SU-DHL-6 (cell line): Measurements from ENCODE around the gene DGLUCY.

Experiments used
- H2AFZ ChIP-seq: fragments of 200-600 bp; sonication (generic); 2 replicates; pipeline ENCODE4 v1.6.1; 2014; ENCODE audit warnings: low read depth, mild to moderate bottlenecking, moderate library complexity, mixed read lengths, antibody characterized with exemption, low read length; ENCODE audit not compliant: severe bottlenecking
- H3F3A ChIP-seq: fragments of 200-600 bp; shearing (Covaris generic); 2 replicates; pipeline ENCODE4 v1.6.0; 2016; ENCODE audit warnings: antibody characterized with exemption, mild to moderate bottlenecking; ENCODE audit not compliant: insufficient read depth
- H3K27ac ChIP-seq: fragments of 200-600 bp; sonication (generic); 2 replicates; pipeline ENCODE4 v1.5.1; 2016; ENCODE audit warnings: low read depth, mild to moderate bottlenecking, low read length, moderate library complexity, mixed read lengths
- H3K27me3 ChIP-seq: fragments of 200-600 bp; sonication (generic), shearing (Covaris generic); 2 replicates; pipeline ENCODE4 v1.6.0; 2014; ENCODE audit warnings: mild to moderate bottlenecking, low read length
- H3K36me3 ChIP-seq: fragments of 200-600 bp; sonication (generic); 2 replicates; pipeline ENCODE4 v1.6.1; 2014; ENCODE audit warnings: mild to moderate bottlenecking, low read length, mixed read lengths
- H3K4me2 ChIP-seq: fragments of 300-600, 200-600 bp; shearing (Covaris generic), sonication (generic); 2 replicates; pipeline ENCODE4 v1.6.0; 2014; ENCODE audit warnings: low read length, low read depth, mild to moderate bottlenecking; ENCODE audit not compliant: poor library complexity, severe bottlenecking
- H3K4me3 ChIP-seq: fragments of 200-600 bp; sonication (generic); 2 replicates; pipeline ENCODE4 v1.5.1; 2014; ENCODE audit warnings: antibody characterized with exemption, low read length, mild to moderate bottlenecking, mixed read lengths; ENCODE audit not compliant: insufficient read depth, poor library complexity, severe bottlenecking
- H3K79me2 ChIP-seq: fragments of 200-600 bp; sonication (generic); 2 replicates; pipeline ENCODE4 v1.6.1; 2014; ENCODE audit warnings: mild to moderate bottlenecking, low read length, moderate library complexity; ENCODE audit not compliant: insufficient read depth
- H3K9ac ChIP-seq: fragments of 200-600 bp; sonication (generic); 2 replicates; pipeline ENCODE4 v1.7.0; 2014; ENCODE audit warnings: mild to moderate bottlenecking, low read length
- H3K9me2 ChIP-seq: fragments of 200-600 bp; sonication (generic); replicated peaks from 2 replicates; pipeline ENCODE4 v1.6.1; 2014; ENCODE audit warnings: low read length; ENCODE audit not compliant: insufficient read depth
- H3K9me3 ChIP-seq: fragments of 200-600 bp; sonication (generic); 2 replicates; pipeline ENCODE4 v1.6.1; 2014; ENCODE audit warnings: low read length, mixed read lengths; ENCODE audit not compliant: insufficient read depth
- H4K20me1 ChIP-seq: fragments of 200-600 bp; sonication (generic); 2 replicates; pipeline ENCODE4 v1.6.1; 2014; ENCODE audit warnings: low read depth, mild to moderate bottlenecking, antibody characterized with exemption, low read length, moderate library complexity, mixed read lengths
- EZH2phosphoT487 ChIP-seq: fragments of 200-600 bp; sonication (generic), shearing (Covaris generic); conservative IDR thresholded peaks from 2 replicates; pipeline ENCODE4 v1.6.1; 2018; ENCODE audit warnings: mild to moderate bottlenecking, antibody characterized with exemption, low read length, moderate library complexity, mixed read lengths
- TF ChIP-seq, protein P1 (sequence below): fragments of 200-600 bp; sonication (generic); IDR thresholded peaks from one replicate; pipeline ENCODE4 v1.5.1; 2017; ENCODE audit warnings: antibody characterized with exemption, mild to moderate bottlenecking, low read length, moderate library complexity; ENCODE audit not compliant: insufficient read depth, poor library complexity, severe bottlenecking

The DGLUCY gene

DNA sequence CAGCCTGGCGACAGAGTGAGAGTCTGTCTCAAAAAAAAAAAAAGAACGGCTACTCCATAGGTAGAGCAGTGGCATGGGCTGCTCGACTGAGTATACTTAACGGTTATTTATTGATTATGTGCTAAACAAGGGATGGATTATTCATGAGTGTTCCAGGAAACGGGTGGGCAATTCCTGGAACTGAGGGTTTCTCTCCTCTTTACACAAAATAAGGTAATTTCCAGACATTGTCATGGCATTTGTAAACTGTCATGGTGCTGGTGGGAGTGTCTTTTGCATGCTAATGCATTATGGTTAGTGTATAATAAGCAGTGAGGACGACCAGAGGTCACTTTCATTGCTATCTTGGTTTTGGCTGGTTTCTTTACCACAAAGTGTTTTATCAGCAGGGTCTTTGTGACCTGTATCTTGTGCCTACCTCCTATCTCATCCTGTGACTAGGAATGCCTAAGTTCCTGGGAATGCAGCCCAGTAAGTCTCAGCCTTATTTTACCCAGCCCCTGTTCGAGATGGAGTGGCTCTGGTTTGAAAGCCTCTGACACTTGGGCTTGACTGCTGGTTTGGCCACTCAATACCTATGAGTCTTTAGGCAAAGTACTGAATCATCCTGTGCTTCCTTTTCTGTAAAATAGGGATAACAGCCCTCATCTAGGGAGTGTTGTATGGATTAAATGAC lies 3.2 kb downstream of the DGLUCY start:
- H3K79me2 ChIP-seq, result peaks cover 35% of the 10 kb centered on the region
- no peak overlapping the region for H3K4me2 ChIP-seq
- H3K36me3 ChIP-seq, result no peaks in the 10 kb centered on the region
- no peak for TF ChIP-seq EZH2phosphoT487
- TF ChIP-seq, protein P1, sequence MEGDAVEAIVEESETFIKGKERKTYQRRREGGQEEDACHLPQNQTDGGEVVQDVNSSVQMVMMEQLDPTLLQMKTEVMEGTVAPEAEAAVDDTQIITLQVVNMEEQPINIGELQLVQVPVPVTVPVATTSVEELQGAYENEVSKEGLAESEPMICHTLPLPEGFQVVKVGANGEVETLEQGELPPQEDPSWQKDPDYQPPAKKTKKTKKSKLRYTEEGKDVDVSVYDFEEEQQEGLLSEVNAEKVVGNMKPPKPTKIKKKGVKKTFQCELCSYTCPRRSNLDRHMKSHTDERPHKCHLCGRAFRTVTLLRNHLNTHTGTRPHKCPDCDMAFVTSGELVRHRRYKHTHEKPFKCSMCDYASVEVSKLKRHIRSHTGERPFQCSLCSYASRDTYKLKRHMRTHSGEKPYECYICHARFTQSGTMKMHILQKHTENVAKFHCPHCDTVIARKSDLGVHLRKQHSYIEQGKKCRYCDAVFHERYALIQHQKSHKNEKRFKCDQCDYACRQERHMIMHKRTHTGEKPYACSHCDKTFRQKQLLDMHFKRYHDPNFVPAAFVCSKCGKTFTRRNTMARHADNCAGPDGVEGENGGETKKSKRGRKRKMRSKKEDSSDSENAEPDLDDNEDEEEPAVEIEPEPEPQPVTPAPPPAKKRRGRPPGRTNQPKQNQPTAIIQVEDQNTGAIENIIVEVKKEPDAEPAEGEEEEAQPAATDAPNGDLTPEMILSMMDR, result no peak
- no peak overlapping the region for H3K4me3 ChIP-seq
- H3K9me2 ChIP-seq, result no peaks in the 10 kb centered on the region
- H3K9me3 ChIP-seq, result no peaks in the 10 kb centered on the region
- H3K27ac ChIP-seq, result no peak overlapping the region
- H4K20me1 ChIP-seq, result no peaks in the 10 kb centered on the region
- no peak overlapping the region for H2AFZ ChIP-seq
- H3F3A ChIP-seq, result no peaks in the 10 kb centered on the region
- no peaks in the 10 kb centered on the region for H3K27me3 ChIP-seq
- H3K9ac ChIP-seq, result no peak overlapping the region

DNA sequence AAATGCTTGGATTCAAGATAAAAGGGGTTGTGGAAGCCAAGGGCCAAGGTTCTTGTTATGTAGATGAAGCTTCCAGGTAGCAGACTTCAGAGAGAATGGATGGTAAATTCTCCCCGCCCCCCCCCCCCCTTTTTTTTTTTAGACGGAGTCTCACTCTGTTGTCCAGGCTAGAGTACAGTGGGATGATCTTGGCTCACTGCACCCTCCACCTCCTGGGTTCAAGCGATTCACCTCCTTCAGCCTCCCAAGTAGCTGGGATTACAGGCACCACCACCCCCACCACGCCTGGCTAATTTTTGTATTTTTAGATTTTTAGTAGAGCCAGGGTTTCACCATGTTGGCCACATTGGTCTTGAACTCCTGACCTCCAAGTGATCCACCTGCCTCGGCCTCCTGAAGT lies 4.1 kb downstream of the DGLUCY start:
- Histone ChIP-seq H3K4me2 (no peak overlapping the region), H3K27me3 (no peaks in the 10 kb centered on the region), H3K4me3 (no peak overlapping the region), H3K9me3 (no peaks in the 10 kb centered on the region), H4K20me1 (no peaks in the 10 kb centered on the region), H3K36me3 (no peaks in the 10 kb centered on the region), H3K79me2 (peaks cover 35% of the 10 kb centered on the region), H3K27ac (no peak overlapping the region), H3K9ac (no peak overlapping the region), H3F3A (no peaks in the 10 kb centered on the region), H3K9me2 (no peaks in the 10 kb centered on the region), H2AFZ (no peak overlapping the region)
- TF ChIP-seq, protein P1, result no peak
- TF ChIP-seq EZH2phosphoT487, result no peak

DNA sequence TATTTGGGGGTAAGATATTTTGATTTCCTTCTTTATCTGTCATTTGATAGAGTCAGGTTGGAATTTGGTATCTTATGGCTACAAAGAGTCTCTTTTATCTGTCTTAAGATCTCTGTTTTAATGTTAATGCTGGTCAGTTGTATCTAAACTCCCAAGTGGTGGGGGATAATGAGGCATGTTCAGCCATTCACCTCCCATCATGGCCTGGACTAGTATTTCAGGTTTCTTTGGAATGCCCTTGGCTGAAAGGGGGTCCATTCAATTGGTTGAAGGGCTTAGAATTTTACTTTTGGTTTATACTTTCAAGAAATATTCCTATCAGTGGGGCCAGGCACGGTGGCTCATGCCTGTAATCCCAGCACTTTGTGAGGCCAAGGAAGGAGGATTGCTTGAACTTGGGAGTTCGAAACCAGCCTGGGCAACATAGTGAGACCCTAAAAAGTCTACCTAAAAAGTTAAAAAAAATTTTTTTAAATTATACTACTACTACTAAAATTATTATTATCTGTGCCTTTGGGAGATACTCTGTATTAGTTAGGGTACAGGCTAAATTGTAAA lies 4.7 kb downstream of the DGLUCY start:
- Histone ChIP-seq H3K9ac (no peak overlapping the region), H3K27ac (no peak overlapping the region), H3K4me2 (no peak overlapping the region), H3K9me2 (no peaks in the 10 kb centered on the region), H3K36me3 (no peaks in the 10 kb centered on the region), H3K4me3 (no peak overlapping the region), H4K20me1 (no peaks in the 10 kb centered on the region), H3K27me3 (no peaks in the 10 kb centered on the region), H3K9me3 (no peaks in the 10 kb centered on the region), H2AFZ (no peak overlapping the region), H3K79me2 (peaks cover 35% of the 10 kb centered on the region), H3F3A (no peaks in the 10 kb centered on the region)
- TF ChIP-seq EZH2phosphoT487, result no peak
- TF ChIP-seq, protein P1, result no peak
